ENCODE results near the gene DDX50.

DNA sequence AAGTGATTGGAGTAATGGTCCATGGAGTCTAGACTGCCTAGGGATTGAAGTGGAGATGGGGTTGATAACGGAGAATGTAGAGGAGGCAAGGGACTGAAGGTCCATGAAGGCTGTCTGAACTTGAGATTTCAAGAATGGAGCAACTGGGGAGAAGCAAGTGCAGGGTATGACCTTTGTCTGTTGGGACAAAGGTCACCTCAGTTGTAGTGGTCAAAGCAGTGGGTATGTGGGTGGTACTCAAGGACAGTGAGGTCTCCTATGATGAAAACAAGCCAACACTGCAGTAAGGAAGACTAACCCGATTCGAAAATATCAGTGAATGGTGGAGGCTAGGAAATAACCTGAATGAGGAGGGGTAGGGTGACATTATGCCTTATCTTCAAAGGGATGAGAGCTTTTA is 49.5 kb downstream of the DDX50 start:
- no peak for TF ChIP-seq CTCF (conservative IDR thresholded peaks at IDR 0.05; ENCODE audit: low read length)
- TF ChIP-seq EZH2phosphoT487 (IDR thresholded peaks at IDR 0.05; ENCODE audit: borderline replicate concordance) = no peak

All from Loucy (cell line).